Esophagus (tissue), 2 donors: Measurements from ENCODE around the gene WT1. TPM values are rescaled to one million over a fixed set of nuclear protein-coding genes. Genes with fewer than 3 reads are reported as not detected.

Experiments used
- H3K27ac ChIP-seq, 2 donors: one replicate each; pipeline ENCODE4 v1.5.1; 2013; ENCODE audit warnings: low read depth in 2 of 2, mild to moderate bottlenecking in 2 of 2, inconsistent platforms in 1 of 2, low read length in 1 of 2, moderate library complexity in 1 of 2
- H3K27me3 ChIP-seq, 2 donors: one replicate each; pipeline ENCODE4 v1.6.1; 2013; ENCODE audit warnings: low read length in 2 of 2, control low read depth in 1 of 2, mild to moderate bottlenecking in 1 of 2; ENCODE audit not compliant: insufficient read depth in 2 of 2, control insufficient read depth in 1 of 2
- H3K36me3 ChIP-seq, 2 donors: one replicate each; pipeline ENCODE4 v1.6.1; 2013; ENCODE audit warnings: low read length in 1 of 2; ENCODE audit not compliant: control insufficient read depth in 2 of 2, insufficient read depth in 2 of 2
- H3K4me1 ChIP-seq, 2 donors: one replicate each; pipeline ENCODE4 v1.6.1; 2013; ENCODE audit warnings: low read length in 1 of 2; ENCODE audit not compliant: control insufficient read depth in 2 of 2, insufficient read depth in 2 of 2
- H3K4me3 ChIP-seq, 2 donors: one replicate each; pipeline ENCODE4 v1.5.1; 2013; ENCODE audit warnings: low read length in 2 of 2, mild to moderate bottlenecking in 2 of 2, low read depth in 1 of 2, moderate library complexity in 1 of 2
- H3K9me3 ChIP-seq, 2 donors: one replicate each; pipeline ENCODE4 v1.6.1; 2013; ENCODE audit warnings: mild to moderate bottlenecking in 2 of 2, low read depth in 1 of 2, low read length in 1 of 2, moderate library complexity in 1 of 2; ENCODE audit not compliant: control insufficient read depth in 2 of 2, insufficient read depth in 1 of 2
- WGBS, 2 donors: extraction: QIAGEN DNeasy Blood & Tissue Kit; methylation state at CpG; one replicate each; pipeline ENCODE4 v1.1.7; 2013; 5-methylcytosine and 5-hydroxymethylcytosine counted together
- polyA plus RNA-seq, 2 donors: library from polyadenylated mRNA; stranded (reverse); fragments of 200-250 nt; gene quantifications; one replicate each; pipeline ENCODE4 v1.2.3, GENCODE V29; 2013
- donor health status: healthy with polysubstance abuse.
- donor health status: Bipolar disorder and iron deficiency.

Gene WT1
- polyA plus RNA-seq, 2 donors, result not detected

DNA sequence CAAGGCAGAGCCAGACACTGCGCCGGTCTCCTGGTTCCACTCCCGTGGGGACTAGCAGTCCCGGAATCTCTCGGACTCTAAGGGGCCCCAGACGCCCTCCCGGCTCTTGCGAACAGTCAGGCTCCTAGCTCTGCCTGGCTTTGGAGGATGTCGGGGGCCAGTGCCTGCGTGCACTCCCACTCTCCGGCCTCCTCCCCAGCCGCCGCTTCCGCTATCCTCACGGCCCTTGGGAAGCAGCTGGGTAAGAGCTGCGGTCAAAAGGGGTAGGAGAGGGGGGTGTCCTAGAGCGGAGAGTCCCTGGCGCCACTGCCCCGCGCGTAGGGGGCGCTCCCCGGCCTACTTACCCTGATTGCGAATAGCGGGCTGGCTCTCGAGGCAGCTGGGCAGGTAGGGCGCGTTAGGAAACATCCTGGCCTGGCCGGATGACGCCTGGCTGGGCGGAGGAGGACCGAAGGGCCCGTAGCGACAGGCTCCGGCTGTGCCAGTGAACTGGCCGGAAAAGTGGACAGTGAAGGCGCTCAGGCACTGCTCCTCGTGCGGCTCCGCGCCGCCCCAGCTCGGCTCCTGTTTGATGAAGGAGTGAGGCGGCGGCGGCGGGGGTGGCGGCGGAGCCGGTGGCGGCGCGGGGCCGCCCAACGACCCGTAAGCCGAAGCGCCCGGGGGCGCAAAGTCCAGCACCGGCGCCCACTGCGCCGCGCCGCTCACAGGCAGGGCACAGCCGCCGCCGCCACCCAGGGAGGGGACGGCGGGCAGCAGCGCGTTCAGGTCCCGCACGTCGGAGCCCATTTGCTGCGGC lies 785 bp downstream of the WT1 start:
- Histone ChIP-seq H3K4me1 (peaks cover 10 to 13% of the 10 kb centered on the region in 2 donors), H3K36me3 (no peaks in the 10 kb centered on the region), H3K4me3 (peak overlapping the region in 1 of 2 donors; percentile 5), H3K9me3 (peaks cover 2 to 8% of the 10 kb centered on the region in 2 donors), H3K27me3 (peaks cover 36 to 47% of the 10 kb centered on the region in 2 donors), H3K27ac (no peak overlapping the region)
- WGBS, 2 donors, result 3 to 4% methylated on average over 77 of the region's 77 CpGs

DNA sequence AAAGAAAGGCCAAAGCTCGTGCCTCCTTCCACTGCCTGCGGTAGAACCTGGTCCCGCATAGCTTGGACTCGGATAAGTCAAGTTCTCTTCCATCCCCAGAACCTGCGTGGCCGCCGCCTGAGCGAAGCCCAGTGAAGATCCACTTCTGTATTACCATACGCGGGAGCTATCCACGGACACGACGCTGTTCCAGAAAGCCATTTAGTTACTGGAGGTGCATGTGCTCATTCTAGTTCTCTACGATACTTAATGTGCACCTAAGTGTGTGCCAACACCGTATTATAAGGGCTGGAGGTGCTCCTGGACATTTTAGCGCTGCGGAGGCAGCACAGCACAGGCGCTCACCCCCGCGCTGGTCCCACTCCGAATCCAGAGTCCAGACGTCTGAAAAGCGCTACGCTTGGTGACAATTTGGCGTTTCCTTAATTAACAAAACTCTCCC lies 1.4 kb downstream of the WT1 start:
- H3K9me3 ChIP-seq, result peaks cover 2 to 8% of the 10 kb centered on the region in 2 donors
- H3K4me3 ChIP-seq, result no peak overlapping the region
- WGBS, 2 donors, result 10 to 11% methylated on average over 25 of the region's 25 CpGs
- no peaks in the 10 kb centered on the region for H3K36me3 ChIP-seq
- peaks cover 10 to 13% of the 10 kb centered on the region in 2 donors for H3K4me1 ChIP-seq
- H3K27ac ChIP-seq, result no peak overlapping the region
- H3K27me3 ChIP-seq, result peaks cover 35 to 42% of the 10 kb centered on the region in 2 donors

DNA sequence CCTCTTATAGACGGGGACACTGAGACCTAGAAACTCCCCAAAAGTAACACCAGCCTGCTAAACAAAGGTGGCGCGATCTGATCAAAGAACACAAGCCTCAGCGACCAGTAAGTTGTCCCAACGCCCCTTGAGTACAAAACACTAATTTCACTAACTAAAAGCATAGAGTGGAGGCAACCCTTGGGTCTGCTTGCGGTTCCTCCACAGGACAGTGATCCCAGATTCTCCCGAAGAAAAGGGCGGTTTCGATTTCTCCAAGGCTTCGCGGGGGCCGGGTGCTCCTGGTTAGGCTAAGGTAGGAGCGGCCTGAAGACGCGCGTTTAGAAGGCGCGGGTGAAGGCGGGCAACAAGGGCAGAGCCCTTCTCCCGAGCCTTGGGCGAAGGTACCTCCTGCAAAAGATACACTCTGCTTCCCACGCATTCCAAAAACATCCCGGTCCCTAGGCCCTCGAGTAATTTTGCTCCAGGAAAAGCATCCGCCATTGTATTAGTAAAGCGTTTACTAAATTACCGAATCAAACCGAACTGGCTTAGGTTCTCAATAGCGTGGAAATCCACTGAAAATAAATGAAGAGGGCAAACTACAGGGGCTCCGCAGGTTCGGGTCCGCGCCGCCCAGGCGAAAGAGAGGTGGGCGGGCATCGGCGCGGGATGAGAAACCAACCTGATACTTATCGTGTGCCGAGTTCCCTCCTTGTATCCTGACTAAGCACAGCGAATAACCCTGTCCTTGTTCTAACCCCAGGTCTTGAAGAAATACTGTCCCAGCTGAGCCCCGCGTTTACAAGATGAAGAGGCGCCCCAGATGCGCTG lies 2.0 kb downstream of the WT1 start:
- Histone ChIP-seq H3K27me3 (peaks cover 35 to 41% of the 10 kb centered on the region in 2 donors), H3K4me1 (peaks cover 10 to 13% of the 10 kb centered on the region in 2 donors), H3K9me3 (peaks cover 2 to 8% of the 10 kb centered on the region in 2 donors), H3K36me3 (no peaks in the 10 kb centered on the region), H3K4me3 (peak overlapping the region in 1 of 2 donors; percentile 25), H3K27ac (no peak overlapping the region)
- WGBS, 2 donors, result 11 to 13% methylated on average over 46 of the region's 46 CpGs

DNA sequence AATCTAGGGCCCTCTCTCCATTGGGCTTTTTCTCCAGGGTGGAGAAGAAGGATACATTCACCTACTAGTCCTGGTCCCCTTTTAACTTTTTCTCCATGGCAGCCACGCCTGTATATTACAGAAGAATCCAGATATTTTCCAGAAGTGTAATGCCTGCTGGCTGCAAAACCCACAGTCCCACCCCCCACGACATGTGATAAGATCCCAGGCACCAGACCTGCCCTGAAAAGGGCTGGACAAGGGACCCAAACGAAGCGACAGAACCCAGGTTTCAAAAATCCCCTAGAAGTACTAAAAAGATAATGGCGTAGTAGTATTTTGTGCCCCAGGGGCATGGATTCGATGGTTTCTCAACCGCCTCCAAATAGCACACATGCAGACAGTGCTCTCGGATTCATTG lies 2.8 kb downstream of the WT1 start:
- Histone ChIP-seq H3K4me1 (peaks cover 7 to 13% of the 10 kb centered on the region in 2 donors), H3K27me3 (peaks cover 35 to 39% of the 10 kb centered on the region in 2 donors), H3K27ac (no peak overlapping the region), H3K9me3 (peaks cover 2 to 3% of the 10 kb centered on the region in 2 donors), H3K4me3 (no peak overlapping the region), H3K36me3 (no peaks in the 10 kb centered on the region)
- 25 to 45% methylated on average over 8 of the region's 8 CpGs for WGBS, 2 donors

DNA sequence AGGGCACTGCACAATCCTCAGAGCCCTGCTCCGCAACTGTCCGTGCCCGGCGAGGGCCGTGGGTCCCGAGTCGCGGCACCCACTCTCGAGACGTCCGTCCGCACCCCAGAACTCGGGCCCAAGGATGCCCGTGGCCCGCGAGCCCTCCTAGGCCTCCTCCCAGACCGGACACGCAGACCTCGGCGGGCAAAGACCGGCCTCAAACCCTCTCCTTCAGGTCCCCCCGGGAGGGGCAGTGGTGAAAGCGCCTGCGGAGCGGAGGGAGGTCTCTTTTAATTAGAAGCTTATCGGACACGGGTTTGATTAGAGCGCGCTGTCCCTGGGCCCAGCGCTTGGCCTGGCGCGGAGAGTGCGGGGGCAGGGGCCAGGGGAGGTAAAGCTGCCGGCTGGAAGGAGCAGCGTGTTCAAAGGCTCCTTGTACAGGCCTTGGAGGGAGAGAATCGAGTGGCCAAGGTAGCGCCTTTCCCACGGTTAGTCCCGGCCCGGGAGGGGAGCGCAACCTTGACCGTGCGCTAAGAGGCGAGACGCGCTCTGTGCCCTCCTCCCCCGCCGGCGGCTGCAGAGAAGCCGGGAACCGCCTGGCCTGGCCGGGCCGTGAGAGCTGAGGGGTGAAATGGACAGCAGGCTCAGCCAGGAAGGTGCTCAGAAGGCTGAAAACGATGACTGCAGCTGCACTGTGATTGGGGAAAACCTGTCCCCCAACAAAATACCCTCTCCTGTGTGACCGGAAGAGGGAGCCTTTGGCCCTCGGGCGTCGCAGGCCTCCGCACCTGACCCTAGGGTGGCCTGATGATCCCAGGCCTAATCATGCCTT lies 4.6 kb downstream of the WT1 start:
- Histone ChIP-seq H3K27me3 (peaks cover 39 to 41% of the 10 kb centered on the region in 2 donors), H3K27ac (no peak overlapping the region), H3K9me3 (peaks cover 2 to 3% of the 10 kb centered on the region in 2 donors), H3K4me1 (peaks cover 7 to 8% of the 10 kb centered on the region in 2 donors), H3K36me3 (no peaks in the 10 kb centered on the region), H3K4me3 (no peak overlapping the region)
- WGBS, 2 donors, result 19 to 24% methylated on average over 59 of the region's 59 CpGs

DNA sequence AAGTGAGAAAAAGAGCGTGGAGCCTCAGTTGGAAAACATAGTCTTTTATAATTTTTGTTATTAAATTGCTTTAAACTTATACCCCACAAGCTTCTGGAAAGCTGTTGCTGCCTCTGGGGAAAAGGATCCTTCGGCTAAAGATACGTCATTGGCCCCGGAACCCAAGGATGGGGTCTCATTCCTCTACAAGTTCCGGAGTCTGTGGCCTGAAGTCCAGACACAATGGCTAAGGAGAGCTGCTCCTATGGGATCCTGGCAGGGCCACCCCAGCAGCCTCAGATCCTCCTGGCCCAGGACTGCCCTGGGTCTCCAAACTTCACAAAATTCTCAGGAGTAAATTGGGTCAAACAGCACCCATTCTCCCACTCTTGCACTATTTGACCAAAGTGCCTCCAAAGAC lies 5.9 kb downstream of the WT1 start:
- no peak overlapping the region for H3K27ac ChIP-seq
- no peaks in the 10 kb centered on the region for H3K36me3 ChIP-seq
- no peak overlapping the region for H3K4me3 ChIP-seq
- peaks cover 37% of the 10 kb centered on the region in 2 donors for H3K27me3 ChIP-seq
- WGBS, 2 donors, result 39 to 43% methylated on average over 5 of the region's 5 CpGs
- H3K4me1 ChIP-seq, result peaks cover under 1 to 4% of the 10 kb centered on the region in 2 donors
- H3K9me3 ChIP-seq, result peaks cover 0 to 2% of the 10 kb centered on the region in 2 donors

DNA sequence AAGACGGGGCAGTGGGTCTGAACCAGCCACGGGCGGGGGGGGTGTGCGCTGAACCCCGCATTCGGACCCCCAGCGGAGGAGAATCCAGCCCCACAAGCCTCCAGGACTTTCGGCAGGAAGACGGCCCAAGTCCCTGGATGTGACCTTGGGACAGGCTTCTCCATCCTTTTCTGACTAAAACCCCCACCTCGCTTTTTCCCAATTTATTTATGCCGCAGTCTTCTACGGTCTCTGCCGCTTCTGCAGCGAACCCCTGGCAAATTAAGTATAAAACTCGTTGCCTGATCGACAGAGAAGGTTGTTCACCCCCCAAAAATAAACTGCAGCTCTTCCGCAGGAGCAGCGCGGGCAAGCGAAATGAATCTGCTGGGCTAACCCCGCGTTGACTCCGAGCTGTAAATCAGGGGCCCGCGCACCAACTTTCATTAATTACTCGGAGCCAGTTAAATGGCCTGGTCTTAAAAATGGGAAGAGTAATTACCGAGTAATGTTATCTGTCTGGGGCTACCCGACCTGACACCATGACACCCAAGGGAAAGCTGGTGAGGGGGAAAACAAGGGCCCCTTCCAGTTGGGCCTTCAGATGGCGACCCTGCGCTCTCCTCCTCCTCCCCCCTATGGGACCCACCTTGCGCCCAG lies 6.6 kb downstream of the WT1 start:
- Histone ChIP-seq H3K9me3 (peaks cover 0 to 2% of the 10 kb centered on the region in 2 donors), H3K4me3 (no peak overlapping the region), H3K27me3 (peaks cover 33% of the 10 kb centered on the region in 2 donors), H3K4me1 (peaks cover 0 to 3% of the 10 kb centered on the region in 2 donors), H3K36me3 (no peaks in the 10 kb centered on the region), H3K27ac (no peak overlapping the region)
- WGBS, 2 donors, result 14 to 17% methylated on average over 31 of the region's 31 CpGs

DNA sequence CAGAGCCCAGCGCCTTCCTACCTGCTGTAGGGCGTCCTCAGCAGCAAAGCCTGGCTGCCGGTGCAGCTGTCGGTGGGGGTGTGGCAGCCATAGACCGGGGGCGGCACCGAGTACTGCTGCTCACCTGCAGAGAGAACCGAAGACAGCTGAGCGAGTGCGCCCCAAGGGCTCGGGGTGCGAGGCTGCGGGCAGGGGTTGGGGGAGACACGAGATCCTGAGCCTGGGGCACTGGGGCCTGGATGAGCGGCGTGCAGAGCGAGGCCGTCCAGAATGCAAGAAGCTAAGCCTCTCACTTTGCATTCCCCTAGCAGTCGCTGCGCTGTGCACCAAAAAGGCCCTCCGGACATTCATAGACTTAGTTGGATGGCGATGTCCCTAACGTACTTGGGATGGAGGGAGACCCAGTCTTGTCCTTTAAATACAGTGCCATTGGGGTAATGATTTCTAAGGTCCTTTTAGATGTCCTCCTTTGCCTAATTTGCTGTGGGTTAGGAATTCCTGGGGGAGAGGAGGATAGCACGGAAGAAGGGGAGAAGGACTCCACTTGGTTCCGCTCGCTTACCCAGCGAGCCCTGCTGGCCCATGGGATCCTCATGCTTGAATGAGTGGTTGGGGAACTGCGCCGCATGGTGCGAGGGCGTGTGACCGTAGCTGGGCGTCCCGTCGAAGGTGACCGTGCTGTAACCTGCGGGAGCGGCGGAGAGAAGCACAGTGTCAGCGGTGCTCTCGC lies 7.2 kb downstream of the WT1 start:
- H3K36me3 ChIP-seq, result no peaks in the 10 kb centered on the region
- no peak overlapping the region for H3K4me3 ChIP-seq
- H3K4me1 ChIP-seq, result no peaks in the 10 kb centered on the region
- no peak overlapping the region for H3K27ac ChIP-seq
- H3K27me3 ChIP-seq, result peaks cover 28 to 33% of the 10 kb centered on the region in 2 donors
- H3K9me3 ChIP-seq, result peaks cover 0 to 2% of the 10 kb centered on the region in 2 donors
- 12 to 16% methylated on average over 41 of the region's 41 CpGs for WGBS, 2 donors
